Measurements from ENCODE around the gene AGBL4.

AGBL4 gene

DNA sequence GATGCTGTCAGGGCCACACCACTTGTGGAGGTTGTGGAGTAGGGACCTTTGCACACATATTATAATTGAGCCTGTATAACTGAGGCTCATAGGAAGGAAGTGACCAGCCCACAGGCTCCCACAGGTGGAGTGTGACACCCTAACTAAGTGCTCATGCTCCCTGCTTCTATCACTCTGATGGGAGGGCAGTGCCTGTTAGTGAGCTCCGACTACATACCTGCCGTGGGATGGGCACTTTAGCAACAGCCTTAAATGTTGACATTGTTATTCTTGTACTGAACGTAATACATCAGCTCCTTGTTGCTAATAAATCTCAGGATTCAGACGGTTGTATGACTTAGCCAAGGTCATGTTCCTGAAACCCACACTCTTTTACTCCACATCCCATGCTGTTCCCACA is 1305.0 kb downstream of the AGBL4 start:
- DNase-seq (ENCODE audit: low spot score), result no peak

DNA sequence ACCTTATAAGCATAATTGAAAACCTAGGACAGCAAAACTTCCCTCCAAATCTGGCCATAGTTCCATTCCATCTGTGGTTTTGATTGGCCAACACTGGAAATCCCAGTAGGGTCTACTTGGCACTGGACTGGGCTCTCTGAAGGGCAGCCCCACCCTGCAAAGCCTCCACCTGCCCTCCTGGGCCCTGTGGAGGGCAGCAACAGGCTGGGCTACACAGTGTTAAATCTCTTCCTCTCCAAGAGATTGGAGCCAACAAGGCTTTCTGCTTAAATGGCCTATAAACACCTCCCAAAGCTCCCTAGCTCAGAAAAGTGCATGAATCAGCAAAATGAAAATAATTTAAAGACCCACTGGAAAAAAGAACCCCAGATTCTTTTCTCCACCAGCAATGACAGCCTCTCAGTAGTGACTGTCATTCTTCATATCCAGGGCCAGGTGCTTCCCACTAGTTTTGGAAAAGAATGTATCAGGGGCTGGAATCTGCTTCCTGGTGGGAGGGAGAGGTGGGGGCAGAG is 1305.6 kb downstream of the AGBL4 start:
- DNase-seq (ENCODE audit: low spot score), result no peak

DNA sequence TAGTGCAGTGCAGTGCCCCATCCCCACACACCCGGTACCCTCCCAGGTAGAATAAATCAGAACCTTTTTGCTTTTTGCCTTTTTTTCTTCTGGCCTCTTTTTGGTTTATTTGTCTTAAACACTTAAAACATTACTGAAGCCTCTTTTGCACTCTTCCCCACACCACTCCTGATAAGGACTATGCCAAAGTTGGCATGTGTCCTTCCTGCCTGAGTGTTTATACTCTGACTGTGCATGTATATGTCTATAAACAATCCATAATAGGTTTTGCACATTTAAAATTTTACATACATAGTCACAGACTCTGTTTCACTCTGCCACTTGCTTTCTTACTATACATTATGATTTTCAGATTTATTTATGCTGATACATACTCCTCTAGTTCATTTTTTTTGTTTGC is 1306.7 kb downstream of the AGBL4 start:
- DNase-seq (ENCODE audit: low spot score), result no peak

DNA sequence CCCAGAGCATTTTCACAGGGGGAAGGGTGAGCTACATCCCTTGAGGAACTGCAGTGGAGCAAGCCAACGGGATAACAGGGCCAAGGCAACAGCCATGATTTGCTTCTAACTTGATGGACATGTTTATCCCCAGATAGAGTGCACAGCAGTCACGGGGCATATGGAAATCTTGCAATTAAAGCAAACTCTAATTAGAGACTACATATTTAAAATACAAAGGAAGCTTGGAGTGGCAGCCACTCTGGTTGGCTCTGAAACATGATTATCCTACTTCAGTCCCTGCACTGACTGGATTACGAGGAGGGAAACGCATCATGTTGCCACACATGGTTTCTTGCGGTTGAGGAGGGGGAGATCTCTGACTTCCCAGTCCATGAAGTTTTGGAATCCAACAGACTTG is 1307.8 kb downstream of the AGBL4 start:
- DNase-seq (ENCODE audit: low spot score), result no peak

DNA sequence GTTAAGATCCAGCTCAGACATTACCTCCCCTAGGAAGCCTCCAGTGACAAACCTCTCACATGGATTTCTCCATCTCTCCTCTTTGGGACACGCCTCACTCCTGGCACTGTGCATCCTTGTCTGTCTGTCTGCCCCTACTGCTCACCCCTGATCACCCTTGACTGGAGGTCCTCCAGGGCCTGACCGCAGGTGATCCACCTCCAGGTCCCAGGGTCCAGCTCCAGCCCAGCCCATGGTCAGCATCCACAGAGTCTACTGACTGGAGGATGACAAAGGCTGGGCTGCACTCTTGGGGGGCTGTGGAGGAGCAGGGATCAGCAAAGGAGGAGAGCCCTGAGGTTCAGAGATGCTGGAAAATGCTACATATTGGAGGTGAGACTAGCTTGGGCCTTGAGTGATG is 1312.8 kb downstream of the AGBL4 start:
- no peak for DNase-seq (ENCODE audit: low spot score)

DNA sequence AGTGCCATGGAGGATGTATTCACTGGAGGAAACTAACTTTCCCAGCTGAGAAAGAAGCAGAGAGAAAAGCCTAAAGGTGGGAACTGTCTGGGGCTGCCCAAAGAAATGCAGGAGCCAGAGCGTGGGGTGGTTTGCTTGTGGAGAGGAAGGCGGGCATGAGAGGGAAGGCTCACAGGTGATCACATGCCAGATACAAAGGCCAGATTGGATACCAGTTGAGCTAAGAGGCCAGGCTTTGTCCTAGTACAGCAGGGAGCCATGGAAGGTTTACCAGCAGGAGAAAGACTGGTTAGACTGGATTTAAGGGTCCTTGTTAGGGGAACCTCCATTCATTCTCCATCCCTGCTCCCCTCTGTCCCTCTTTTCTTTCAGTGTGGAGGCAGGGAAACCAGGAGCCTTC is 1313.4 kb downstream of the AGBL4 start:
- no peak for DNase-seq (ENCODE audit: low spot score)

DNA sequence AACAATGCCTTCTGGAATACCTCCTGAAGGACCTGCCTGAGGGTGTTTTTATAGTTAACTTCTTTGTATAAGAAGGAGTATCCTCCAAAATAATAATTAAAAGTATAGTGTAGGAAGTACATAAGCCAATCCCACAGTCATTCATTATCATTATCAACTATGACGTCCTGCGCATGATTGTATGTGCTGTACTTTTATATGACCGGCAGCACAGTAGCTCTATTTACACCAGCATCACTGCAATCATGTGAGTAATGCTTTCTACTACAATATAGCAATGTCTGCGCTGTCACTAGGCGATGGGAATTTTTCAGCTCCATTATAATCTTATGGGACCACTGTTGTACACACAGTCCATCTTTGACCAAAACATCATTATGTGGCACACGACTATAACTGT is 1319.0 kb downstream of the AGBL4 start:
- no peak for DNase-seq (ENCODE audit: low spot score)

DNA sequence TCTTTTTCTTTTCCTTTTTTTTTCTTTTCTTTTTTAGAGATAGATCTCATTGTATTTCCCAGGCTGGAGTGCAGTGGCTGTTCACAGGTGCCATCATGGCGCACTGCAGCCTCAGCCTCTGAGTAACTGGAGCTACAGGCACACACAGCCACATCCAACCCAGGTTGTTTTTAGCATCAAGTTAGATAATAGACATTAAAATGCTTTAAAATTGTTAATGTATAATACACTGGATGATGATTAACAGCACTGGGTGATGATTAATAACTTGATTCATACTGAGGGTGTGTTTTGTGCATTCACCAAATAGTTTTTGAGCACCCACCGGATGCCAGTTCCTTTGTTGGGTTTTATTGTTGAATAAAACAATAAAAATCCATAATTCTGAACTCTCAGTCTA is 1322.3 kb downstream of the AGBL4 start:
- no peak for DNase-seq (ENCODE audit: low spot score)

DNA sequence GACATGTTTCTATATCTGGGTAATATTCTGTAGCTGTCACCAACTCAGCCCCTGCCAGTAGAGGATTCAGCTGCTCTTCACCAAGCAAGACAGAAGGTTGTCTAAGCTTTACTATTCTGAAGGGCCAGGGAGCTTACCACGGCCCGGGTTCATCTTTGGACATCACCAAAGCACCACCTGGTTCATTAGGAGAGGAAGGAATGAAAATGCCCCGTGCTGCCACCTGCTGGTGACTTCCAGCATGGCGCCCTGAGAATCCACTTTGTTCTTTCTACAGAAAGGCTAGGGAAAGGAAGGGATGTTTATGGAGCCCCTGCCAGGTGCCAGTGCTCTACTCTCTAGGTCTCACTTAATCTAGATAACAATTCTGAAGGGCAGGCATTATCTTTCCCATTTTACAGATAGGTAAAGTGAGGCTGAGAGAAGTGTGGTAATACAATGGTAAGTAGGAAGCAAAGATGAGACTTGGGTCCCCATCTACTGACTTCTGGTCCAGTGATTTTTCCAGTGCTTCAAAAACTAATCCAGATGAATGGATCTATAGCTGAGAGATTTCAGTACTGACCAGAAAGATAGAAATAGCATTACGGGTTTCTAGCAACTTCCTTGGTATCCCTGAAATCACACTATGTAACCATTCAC is 1326.6 kb downstream of the AGBL4 start:
- DNase-seq (ENCODE audit: low spot score), result peak; percentile 35

DNA sequence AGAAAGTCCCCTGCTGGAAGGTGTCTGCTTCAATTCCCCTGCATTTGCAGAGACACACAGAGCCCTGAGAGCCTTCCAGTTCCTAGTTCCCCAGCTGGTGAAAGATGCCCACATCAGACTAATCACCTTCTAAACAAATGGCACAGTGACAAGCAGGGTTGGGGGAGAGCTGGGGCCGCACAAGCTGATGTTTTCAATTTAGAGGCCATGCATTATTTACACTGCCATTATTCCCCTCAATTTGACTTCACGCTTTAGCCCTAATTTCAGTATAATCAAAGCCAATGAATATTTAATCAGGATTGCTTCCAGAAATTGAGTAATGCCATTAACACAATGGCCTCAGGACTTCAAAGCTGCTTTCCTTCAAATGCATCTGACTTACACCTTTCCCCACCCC is 1328.6 kb downstream of the AGBL4 start:
- DNase-seq (ENCODE audit: low spot score), result no peak

DNA sequence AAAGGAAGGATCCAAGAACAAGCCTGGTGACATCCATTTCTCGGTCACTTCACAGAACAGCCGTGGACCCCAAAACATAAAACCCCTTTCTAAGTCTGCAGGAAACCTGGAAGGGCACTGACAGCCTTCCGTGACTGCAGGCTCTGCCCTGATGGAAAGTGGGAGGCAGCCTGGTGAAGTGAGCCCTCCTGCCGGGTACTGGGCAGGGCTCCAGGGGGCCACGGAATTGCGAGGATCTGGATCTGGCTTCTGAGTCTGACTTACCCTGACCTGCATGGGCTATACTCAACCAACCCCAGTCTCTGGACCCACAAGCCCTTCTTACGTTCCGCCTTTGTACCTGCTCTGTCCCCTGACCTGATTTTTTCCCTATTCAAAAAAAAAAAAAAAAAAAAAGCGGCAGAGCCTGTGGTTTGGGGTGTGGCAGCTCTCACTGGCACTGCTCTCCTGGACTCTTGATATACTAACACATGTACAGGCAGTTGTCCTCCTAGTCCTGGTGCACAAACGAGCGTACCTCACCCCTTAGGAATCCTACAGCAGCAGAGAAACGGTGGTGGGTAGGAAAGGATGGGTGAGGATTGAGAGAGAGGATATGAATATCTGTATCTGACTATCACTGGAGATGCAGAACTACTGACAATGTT is 1330.0 kb downstream of the AGBL4 start:
- DNase-seq (ENCODE audit: low spot score), result no peak

DNA sequence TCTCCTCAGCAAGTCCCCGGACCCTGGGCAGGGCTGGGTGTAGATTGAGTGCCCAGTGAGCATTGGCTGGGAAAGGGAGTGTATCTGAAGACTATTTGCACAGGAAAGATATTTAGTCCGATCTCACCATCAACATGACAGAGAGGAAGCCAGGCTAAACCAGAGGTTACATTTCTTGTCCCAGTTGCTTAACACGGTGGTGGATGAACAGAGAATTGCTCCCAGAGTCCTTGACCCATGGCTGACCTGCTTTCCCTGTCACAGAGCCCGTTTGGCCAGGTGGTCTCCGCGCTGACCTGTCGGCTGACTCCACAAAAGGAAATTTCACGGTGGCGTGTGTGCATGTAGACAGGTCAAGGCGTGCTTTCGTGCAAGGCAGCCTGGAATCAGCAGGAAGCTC is 1330.6 kb downstream of the AGBL4 start:
- DNase-seq (ENCODE audit: low spot score), result no peak

DNA sequence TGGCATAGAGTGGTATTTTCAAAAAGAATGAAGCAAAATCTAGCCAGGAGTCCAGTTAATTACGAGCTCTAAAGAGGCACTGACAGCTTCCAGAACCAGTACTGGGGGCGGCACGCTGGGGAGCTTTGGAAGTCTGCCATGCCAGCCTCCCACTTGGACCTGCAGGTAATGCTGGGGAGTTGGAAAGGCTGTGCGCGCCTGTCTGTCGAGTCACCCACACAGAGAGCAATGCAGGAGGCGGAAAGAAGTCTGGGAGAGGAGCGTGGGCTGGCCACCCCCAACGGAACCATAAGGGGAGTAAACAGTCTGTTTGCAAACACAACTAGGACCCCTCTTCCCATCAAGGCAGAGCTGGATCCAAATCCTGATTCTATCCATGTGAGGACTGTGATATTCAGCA is 1331.5 kb downstream of the AGBL4 start:
- DNase-seq (ENCODE audit: low spot score), result no peak

DNA sequence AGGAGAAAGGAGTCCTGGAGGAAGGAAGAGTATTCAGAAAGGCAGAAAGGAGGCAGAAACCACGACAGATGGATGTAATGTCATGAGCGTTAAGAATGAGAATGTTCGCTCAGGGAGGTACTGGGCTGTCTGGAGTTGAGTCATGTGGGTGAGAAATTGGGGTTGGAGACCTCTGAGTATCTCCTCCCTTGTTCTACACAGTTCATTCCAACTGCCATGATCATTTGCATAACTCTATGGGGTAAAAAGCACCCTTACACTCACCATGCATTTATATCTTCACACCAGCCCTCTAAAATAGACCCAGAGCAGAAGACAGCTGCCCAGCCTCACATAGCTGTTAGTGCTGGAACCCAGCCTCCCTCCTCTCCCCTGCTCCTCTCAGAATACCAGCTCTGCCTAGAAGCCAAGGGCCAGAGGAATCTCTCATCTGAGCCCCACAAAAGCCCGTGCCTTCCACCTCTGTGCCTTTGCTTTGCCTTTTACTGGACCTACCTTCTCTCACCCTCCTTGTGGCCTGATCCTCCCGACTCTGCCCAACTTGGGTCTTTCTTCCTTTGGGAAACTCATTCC is 1332.2 kb downstream of the AGBL4 start:
- DNase-seq (ENCODE audit: low spot score), result no peak

DNA sequence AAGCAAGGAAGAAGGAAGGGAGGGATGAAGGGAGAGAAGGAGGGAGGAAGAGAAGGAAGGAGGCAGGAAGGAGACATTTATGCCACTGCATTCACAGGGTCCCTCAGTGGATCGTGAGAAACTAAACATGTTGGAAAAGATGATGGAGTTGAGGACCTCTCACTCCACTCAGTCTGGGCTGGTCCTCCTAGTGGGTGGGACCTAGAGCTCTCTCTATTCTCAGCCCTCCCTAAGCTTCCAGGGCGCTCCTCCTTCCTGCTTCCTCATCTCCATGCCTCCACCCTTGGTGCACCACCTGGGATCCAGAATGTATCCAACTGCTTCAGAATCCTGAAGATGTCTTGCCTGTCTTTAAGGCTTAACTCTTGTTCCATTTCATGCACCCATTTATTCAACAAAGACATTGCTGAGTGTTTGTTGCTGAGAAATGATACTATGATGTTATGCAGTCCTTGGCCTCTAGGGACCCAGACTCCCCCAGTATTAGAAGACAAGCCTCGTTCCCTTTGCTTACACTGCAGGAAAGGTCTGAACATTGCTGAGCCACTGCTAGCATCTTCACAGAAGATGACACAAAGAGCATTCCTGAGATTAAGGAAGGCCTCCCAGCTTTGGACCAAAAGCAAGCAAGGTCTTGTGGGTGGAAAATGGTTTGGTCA is 1335.5 kb downstream of the AGBL4 start:
- DNase-seq (ENCODE audit: low spot score), result peak; percentile 9

DNA sequence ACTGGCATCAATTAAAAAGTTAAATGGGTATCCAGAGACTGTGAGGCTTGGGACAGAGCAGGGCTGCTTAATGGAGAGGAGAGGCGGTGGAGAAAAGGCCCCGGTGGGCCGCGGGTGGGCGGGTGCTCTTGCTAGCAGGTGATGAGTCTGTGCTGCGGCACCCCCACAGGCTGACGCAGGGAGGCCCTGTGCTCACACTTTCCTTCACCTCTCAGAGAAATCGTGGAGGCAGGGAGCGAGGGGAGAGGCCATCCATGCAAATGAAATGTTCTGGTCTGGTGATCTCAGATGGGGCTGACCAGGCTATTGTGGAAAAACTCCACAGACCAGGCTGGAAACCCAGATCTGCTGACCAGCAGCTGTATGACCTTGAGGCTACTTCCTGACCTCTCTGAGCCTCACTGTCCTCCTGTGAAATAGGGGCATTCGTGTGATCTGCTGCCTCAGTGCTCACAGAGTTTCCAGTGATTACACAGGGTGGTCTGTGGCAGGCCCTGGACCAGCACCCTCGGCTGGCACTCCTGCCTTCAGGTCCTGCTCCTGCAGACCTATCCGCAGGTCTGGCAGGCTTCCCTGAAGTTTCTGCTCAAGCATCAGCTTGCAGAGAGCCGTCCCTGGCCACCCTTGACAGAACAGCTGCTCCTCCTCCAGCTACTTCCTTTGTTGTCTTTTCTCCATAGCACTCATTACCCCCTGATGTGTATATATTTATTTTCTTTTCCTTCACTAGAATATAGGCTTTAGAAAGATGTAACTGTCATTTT is 1336.3 kb downstream of the AGBL4 start:
- no peak for DNase-seq (ENCODE audit: low spot score)

DNA sequence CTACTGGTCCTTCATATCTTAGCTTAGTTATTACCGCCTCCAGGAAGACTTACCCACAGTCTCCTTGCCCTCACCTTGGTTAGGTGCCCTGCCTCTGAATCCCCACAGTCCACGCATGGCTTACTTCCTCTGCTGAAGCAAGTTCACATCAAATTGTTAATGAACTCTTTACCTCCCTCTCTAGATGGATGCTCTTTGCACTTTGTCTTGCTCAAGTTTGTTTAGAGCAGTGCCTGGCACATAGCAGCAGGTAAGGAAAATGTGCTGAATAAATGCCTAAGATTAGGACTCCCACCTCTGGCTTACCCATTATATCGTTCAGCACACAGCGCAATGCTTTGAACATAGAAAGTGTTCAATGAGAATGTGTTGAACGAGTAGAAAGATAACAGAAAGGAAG is 1337.6 kb downstream of the AGBL4 start:
- no peak for DNase-seq (ENCODE audit: low spot score)

DNA sequence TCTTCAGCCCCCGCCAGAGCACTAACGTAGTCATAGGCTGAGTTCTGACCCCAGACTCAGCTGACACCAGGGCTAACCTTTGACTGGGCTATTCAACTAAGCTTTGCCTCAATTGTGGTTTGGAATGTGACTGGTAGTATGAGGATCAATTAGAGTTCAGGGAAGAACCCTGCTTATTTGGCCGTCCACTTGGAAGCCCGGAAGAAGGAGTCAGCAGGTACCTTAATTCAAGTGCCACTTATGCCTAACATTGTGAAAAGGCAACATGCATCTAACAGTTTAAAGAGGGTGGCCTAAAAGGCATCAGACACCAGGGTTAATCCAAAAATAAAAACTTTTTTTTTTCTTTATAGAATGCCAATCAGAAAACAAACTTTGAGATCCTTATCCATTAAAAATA is 1339.4 kb downstream of the AGBL4 start:
- no peak for DNase-seq (ENCODE audit: low spot score)

DNA sequence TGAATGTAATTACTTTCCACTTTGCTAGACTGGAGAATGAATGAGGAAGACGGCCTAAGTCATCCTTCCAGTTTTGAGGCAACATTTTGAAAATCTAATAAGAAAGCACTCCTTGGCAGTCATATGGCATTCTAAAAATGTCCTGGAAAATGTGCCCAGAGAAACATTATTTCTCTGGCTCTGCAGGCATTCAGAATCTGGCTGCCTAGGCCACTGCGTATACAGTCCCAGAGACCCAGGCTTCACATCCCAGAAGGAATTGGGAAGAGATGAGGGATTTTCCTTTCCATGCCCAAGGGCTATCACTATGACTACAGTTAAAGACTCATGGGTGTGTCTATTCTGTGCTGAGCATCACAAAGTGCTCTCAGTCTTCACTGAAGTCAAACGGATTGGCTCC is 1339.9 kb downstream of the AGBL4 start:
- DNase-seq (ENCODE audit: low spot score), result no peak

DNA sequence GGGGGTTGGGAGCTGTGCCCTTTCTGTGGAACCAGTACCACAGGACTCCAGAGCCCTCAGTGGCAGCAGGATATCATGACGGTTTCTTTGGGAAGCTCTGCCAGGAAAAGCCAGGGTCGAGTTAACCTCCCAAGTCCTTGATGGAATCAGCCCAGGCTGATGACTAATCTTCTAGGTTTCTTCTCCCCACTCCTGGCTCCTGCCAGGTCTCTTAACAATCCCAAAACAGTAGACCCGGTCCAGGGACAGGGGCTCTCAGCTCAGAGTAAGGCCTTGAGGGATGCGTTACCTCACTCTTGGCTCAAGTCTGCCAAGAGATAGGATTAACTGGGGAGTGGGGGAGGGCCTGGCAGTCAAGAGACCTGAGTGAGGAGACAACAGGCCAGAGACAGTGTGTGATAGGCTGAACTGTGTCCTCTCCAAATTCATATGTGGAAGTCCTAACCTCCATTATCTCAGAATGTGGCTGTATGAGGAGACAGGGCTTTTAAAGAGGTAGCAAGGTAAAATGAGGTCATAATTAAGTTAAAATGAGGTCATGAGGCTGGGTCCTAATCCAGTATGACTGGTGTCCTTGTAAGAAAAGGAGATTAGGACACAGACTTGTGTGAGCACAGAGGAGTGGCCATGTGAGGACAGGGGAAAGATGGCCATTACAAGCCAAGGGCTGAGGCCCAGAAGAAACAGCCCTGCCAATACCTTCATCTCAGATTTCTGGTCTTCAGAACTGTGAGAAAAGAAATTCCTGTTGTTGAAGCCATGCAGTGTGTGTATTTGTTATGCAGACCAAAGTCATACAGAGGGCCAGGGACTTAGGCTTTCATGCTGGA is 1342.1 kb downstream of the AGBL4 start:
- no peak for DNase-seq (ENCODE audit: low spot score)

DNA sequence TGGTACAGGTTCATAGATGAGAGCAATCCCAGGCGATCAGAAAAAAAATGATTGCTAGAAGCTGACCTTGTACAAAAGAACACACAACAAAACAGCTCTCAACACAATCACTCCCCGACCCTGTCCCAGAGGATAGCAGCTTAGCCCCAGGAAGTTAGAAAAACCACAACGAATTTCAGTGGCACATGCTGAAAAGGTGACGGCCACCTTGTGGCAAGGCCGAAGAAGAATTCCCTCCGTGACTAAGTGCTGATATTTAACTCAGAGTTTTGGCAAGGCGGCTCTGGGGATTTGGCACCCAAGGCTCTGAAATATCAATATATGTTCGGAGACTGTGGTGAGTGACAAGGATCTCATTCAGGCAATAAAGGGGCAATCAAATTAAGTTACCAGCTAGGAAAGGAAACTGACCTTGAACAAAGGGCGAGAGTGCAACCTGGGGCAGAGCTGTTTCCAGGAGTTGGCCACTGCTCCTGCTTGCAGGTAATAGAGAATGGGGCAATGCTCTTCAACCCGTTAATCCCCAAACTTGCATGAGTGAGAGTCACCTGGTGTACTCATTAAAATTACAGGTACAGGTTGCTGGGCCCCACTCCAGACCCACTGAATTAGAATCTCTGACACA is 1343.2 kb downstream of the AGBL4 start:
- DNase-seq (ENCODE audit: low spot score), result no peak

Measured in hepatic stellate cell (primary cell).